ENCODE measurements around the gene PTPRF.
A peak's percentile ranks its signal among the peaks of the same experiment; 100 is the strongest.

The PTPRF gene

GRCh38 chr1:43513471-43514173 lies 17.1 kb upstream of the PTPRF start:
- DNase-seq, result no peak

- no peak for DNase-seq
These were observed 11.6 kb upstream of the PTPRF start for GRCh38 chr1:43518935-43519686.

GRCh38 chr1:43520100-43520778 lies 10.4 kb upstream of the PTPRF start:
- DNase-seq, result no peak

- no peak for DNase-seq
These were observed 9.6 kb upstream of the PTPRF start for GRCh38 chr1:43521078-43521477.

GRCh38 chr1:43521756-43522155 lies 8.9 kb upstream of the PTPRF start:
- no peak for DNase-seq

GRCh38 chr1:43522431-43522775 lies 8.3 kb upstream of the PTPRF start:
- no peak for DNase-seq

- no peak for DNase-seq
These were observed 7.8 kb upstream of the PTPRF start for GRCh38 chr1:43522776-43523480.

- no peak for DNase-seq
These were observed 5.9 kb upstream of the PTPRF start for GRCh38 chr1:43524804-43525203.

GRCh38 chr1:43526002-43526401 lies 4.7 kb upstream of the PTPRF start:
- DNase-seq, result no peak

GRCh38 chr1:43527111-43527878 lies 3.4 kb upstream of the PTPRF start:
- no peak for DNase-seq

- peak; percentile 75 for DNase-seq
These were observed 1.4 kb upstream of the PTPRF start for GRCh38 chr1:43529206-43529731.

GRCh38 chr1:43531107-43531905 lies 623 bp downstream of the PTPRF start:
- no peak for DNase-seq

- no peak for DNase-seq
These were observed 1.4 kb downstream of the PTPRF start for GRCh38 chr1:43531906-43532584.

GRCh38 chr1:43532716-43533115 lies 2.0 kb downstream of the PTPRF start:
- no peak for DNase-seq

GRCh38 chr1:43533584-43533983 lies 2.9 kb downstream of the PTPRF start:
- no peak for DNase-seq

GRCh38 chr1:43534256-43534655 lies 3.6 kb downstream of the PTPRF start:
- DNase-seq, result no peak

GRCh38 chr1:43536196-43536863 lies 5.6 kb downstream of the PTPRF start:
- DNase-seq, result no peak

- no peak for DNase-seq
These were observed 6.2 kb downstream of the PTPRF start for GRCh38 chr1:43536864-43537358.

GRCh38 chr1:43537423-43538142 lies 6.9 kb downstream of the PTPRF start:
- no peak for DNase-seq

Data from effector CD4-positive, alpha-beta T cell (primary cell).